PC-3 (cell line): ENCODE results near the gene SMIM12. TPM values are rescaled to one million over a fixed set of nuclear protein-coding genes. Genes with fewer than 3 reads are reported as not detected.

Experiments
- total RNA-seq: library from RNA; depleted of rRNA; stranded (reverse); fragments of >200 nt; gene quantifications from 2 replicates; pipeline ENCODE4 v1.2.3, GENCODE V29; 2014; rRNA removed

SMIM12 gene
- total RNA-seq, 1 experiment from 2014 or later = 47.2 TPM

Other genes with a start within 250 kb of the SMIM12 start
- 7.2 and 8.1 TPM in 2 replicates for gene GJB5, start 104.7 kb downstream of the SMIM12 start, total RNA-seq
- 0.12 TPM in 1 of 2 replicates, not detected in the other for gene GJB4, start 100.0 kb downstream of the SMIM12 start, total RNA-seq
- 89.9 and 97.9 TPM in 2 replicates for gene GJB3, start 78.5 kb downstream of the SMIM12 start, total RNA-seq
- gene GJA4, start 66.8 kb downstream of the SMIM12 start, total RNA-seq = not detected in 2 replicates
- gene DLGAP3, start 69.9 kb upstream of the SMIM12 start, total RNA-seq = not detected in 2 replicates
- 10.7 and 10.9 TPM in 2 replicates for gene TMEM35B, start 125.6 kb upstream of the SMIM12 start, total RNA-seq
- gene ZMYM6, start 172.2 kb upstream of the SMIM12 start, total RNA-seq = 11.8 and 14.4 TPM in 2 replicates
- 13.6 and 17.0 TPM in 2 replicates for gene ZMYM1, start 219.6 kb upstream of the SMIM12 start, total RNA-seq